ENCODE data around the gene HK1.

The HK1 gene

GRCh38 chr10:69375307-69376151 lies 97.2 kb downstream of the HK1 start:
- peak; percentile 44 for DNase-seq (ENCODE audit: low spot score)

- DNase-seq (ENCODE audit: low spot score) = no peak
Measured at GRCh38 chr10:69376662-69377061, 98.4 kb downstream of the HK1 start.

- DNase-seq (ENCODE audit: low spot score) = no peak
Measured at GRCh38 chr10:69377191-69377590, 98.9 kb downstream of the HK1 start.

- no peak for DNase-seq (ENCODE audit: low spot score)
Measured at GRCh38 chr10:69377933-69378332, 99.6 kb downstream of the HK1 start.

GRCh38 chr10:69379800-69380199 lies 101.5 kb downstream of the HK1 start:
- DNase-seq (ENCODE audit: low spot score) = no peak

GRCh38 chr10:69382382-69383117 lies 104.3 kb downstream of the HK1 start:
- DNase-seq (ENCODE audit: low spot score) = peak; percentile 89

- DNase-seq (ENCODE audit: low spot score) = peak; percentile 89
Measured at GRCh38 chr10:69383558-69383957, 105.3 kb downstream of the HK1 start.

- no peak for DNase-seq (ENCODE audit: low spot score)
Measured at GRCh38 chr10:69384320-69384719, 106.0 kb downstream of the HK1 start.

GRCh38 chr10:69385454-69386350 lies 107.4 kb downstream of the HK1 start:
- DNase-seq (ENCODE audit: low spot score) = no peak

GRCh38 chr10:69387500-69387899 lies 109.2 kb downstream of the HK1 start:
- no peak for DNase-seq (ENCODE audit: low spot score)

- no peak for DNase-seq (ENCODE audit: low spot score)
Measured at GRCh38 chr10:69388488-69388887, 110.2 kb downstream of the HK1 start.

- peak; percentile 73 for DNase-seq (ENCODE audit: low spot score)
Measured at GRCh38 chr10:69389827-69390490, 111.7 kb downstream of the HK1 start.

- no peak for DNase-seq (ENCODE audit: low spot score)
Measured at GRCh38 chr10:69391158-69391557, 112.9 kb downstream of the HK1 start.

GRCh38 chr10:69392481-69393000 lies 114.2 kb downstream of the HK1 start:
- peak; percentile 89 for DNase-seq (ENCODE audit: low spot score)

- DNase-seq (ENCODE audit: low spot score) = no peak
Measured at GRCh38 chr10:69394020-69394419, 115.7 kb downstream of the HK1 start.

GRCh38 chr10:69397972-69398371 lies 119.7 kb downstream of the HK1 start:
- no peak for DNase-seq (ENCODE audit: low spot score)

- no peak for DNase-seq (ENCODE audit: low spot score)
Measured at GRCh38 chr10:69398466-69398865, 120.2 kb downstream of the HK1 start.

- DNase-seq (ENCODE audit: low spot score) = no peak
Measured at GRCh38 chr10:69400936-69401335, 122.6 kb downstream of the HK1 start.

- no peak for DNase-seq (ENCODE audit: low spot score)
Measured at GRCh38 chr10:69401416-69401815, 123.1 kb downstream of the HK1 start.

- no peak for DNase-seq (ENCODE audit: low spot score)
Measured at GRCh38 chr10:69402386-69402785, 124.1 kb downstream of the HK1 start.

- DNase-seq (ENCODE audit: low spot score) = no peak
Measured at GRCh38 chr10:69403066-69403465, 124.8 kb downstream of the HK1 start.
